B cell (primary cell): ENCODE data around the gene PAPPA. TPM values are rescaled to one million over a fixed set of nuclear protein-coding genes. Genes with fewer than 3 reads are reported as not detected.

Experiments used
- ATAC-seq: fragments of 200-7000 bp; cut with Tn5 transposase; one replicate; pipeline ENCODE4 v1.10.0; 2021; ENCODE audit warnings: low read depth, mild to moderate bottlenecking, moderate number of reproducible peaks, moderate library complexity
- CTCF ChIA-PET: fragments of 350-600 bp; sonication (Branson Sonifier 250); formaldehyde crosslinking; loops from one replicate; lab custom pipeline; 2021; ENCODE audit warnings: antibody characterized with exemption, inconsistent platforms; lab: Charles Lee
- POLR2A ChIA-PET: fragments of 350-600 bp; sonication (Branson Sonifier 250); formaldehyde crosslinking; loops from one replicate; lab custom pipeline; 2021; ENCODE audit warnings: antibody characterized with exemption; lab: Charles Lee
- DNase-seq: peaks from one replicate; pipeline ENCODE4 v3.0.0; 2013
- H2AFZ ChIP-seq: 2 replicates; pipeline ENCODE4 v1.6.1; 2012; ENCODE audit warnings: mild to moderate bottlenecking, low read depth, low read length; ENCODE audit not compliant: insufficient read depth, poor library complexity, severe bottlenecking
- H3K27ac ChIP-seq, 2 donors: 1 replicate in 1 of 2; 2 replicates in 1 of 2; pipeline ENCODE4 v1.5.1; 2012 to 2013; ENCODE audit warnings: low read length in 2 of 2, mild to moderate bottlenecking in 2 of 2, moderate library complexity in 1 of 2
- H3K27me3 ChIP-seq, 4 experiments: fragments of 200-600 bp in 1 of 4; sonication (generic) in 1 of 4; replicated peaks in 1 of 4; 1 replicate in 2 of 4; 2 replicates in 2 of 4; pipeline versions ENCODE4 v1.6.1 to v1.7.0; 2013 to 2016; ENCODE audit warnings: low read length in 3 of 4, mild to moderate bottlenecking in 2 of 4, mixed read lengths in 1 of 4, moderate library complexity in 1 of 4; ENCODE audit not compliant: insufficient read depth in 4 of 4, control insufficient read depth in 3 of 4; ENCODE audit errors: control extremely low read depth in 1 of 4
- H3K36me3 ChIP-seq, 2 experiments: replicated peaks in 1 of 2; 1 replicate in 1 of 2; 2 replicates in 1 of 2; pipeline versions ENCODE4 v1.6.1 to v1.7.1; 2013; ENCODE audit warnings: low read length in 1 of 2; ENCODE audit not compliant: insufficient read depth in 2 of 2, control insufficient read depth in 1 of 2; ENCODE audit errors: control extremely low read depth in 1 of 2, extremely low read depth in 1 of 2
- H3K4me1 ChIP-seq, 2 donors: fragments of 200-600 bp in 1 of 2; sonication (generic) in 1 of 2; 1 replicate in 1 of 2; 2 replicates in 1 of 2; pipeline versions ENCODE4 v1.5.1 to v1.6.1; 2013 to 2017; ENCODE audit warnings: low read length in 2 of 2; ENCODE audit not compliant: control insufficient read depth in 2 of 2, insufficient read depth in 2 of 2
- H3K4me2 ChIP-seq: replicated peaks from 2 replicates; pipeline ENCODE3; 2012; ENCODE audit warnings: mild to moderate bottlenecking, low read depth, low read length; ENCODE audit not compliant: poor library complexity, severe bottlenecking
- H3K4me3 ChIP-seq, 5 experiments: fragments of 200-600 bp in 1 of 5; sonication (generic) in 1 of 5; 1 replicate in 3 of 5; 2 replicates in 2 of 5; pipeline versions ENCODE4 v1.5.1 to v1.7.0; 2011 to 2016; ENCODE audit warnings: low read length in 4 of 5, mild to moderate bottlenecking in 4 of 5, low read depth in 2 of 5, control low read depth in 1 of 5, moderate library complexity in 1 of 5; ENCODE audit not compliant: insufficient read depth in 1 of 5; ENCODE audit errors: control extremely low read depth in 1 of 5, extremely low read depth in 1 of 5
- H3K79me2 ChIP-seq: fragments of 200-600 bp; sonication (generic); one replicate; pipeline ENCODE4 v1.6.0; 2016; ENCODE audit warnings: low read length; ENCODE audit not compliant: control insufficient read depth, insufficient read depth
- H3K9ac ChIP-seq: fragments of 200-600 bp; sonication (generic); 2 replicates; pipeline ENCODE4 v1.6.1; 2017; ENCODE audit warnings: mild to moderate bottlenecking, low read length, moderate library complexity
- H3K9me3 ChIP-seq, 3 donors: one replicate each; pipeline versions ENCODE4 v1.6.1 to v1.7.1; 2013; ENCODE audit warnings: low read length in 2 of 3; ENCODE audit not compliant: control insufficient read depth in 2 of 3, insufficient read depth in 1 of 3; ENCODE audit errors: control extremely low read depth in 1 of 3
- H4K20me1 ChIP-seq: 2 replicates; pipeline ENCODE4 v1.6.0; 2012; ENCODE audit warnings: mild to moderate bottlenecking, low read length; ENCODE audit not compliant: insufficient read depth, control insufficient read depth, poor library complexity, severe bottlenecking
- H3K27ac Mint-ChIP-seq: one replicate; pipeline ENCODE4 v1.8.0; 2021; ENCODE audit warnings: mixed read lengths
- H3K27me3 Mint-ChIP-seq: one replicate; pipeline ENCODE4 v1.8.0; 2021; ENCODE audit warnings: mixed read lengths
- H3K4me1 Mint-ChIP-seq: one replicate; pipeline ENCODE4 v1.8.0; 2021; ENCODE audit warnings: mixed read lengths
- H3K4me3 Mint-ChIP-seq: one replicate; pipeline ENCODE4 v1.8.0; 2021; ENCODE audit warnings: mixed read lengths
- H3K9me3 Mint-ChIP-seq: one replicate; pipeline ENCODE4 v1.8.0; 2022; ENCODE audit warnings: mixed read lengths; ENCODE audit not compliant: insufficient read depth
- CTCF ChIP-seq: fragments of 200-600 bp; IDR thresholded peaks from one replicate; pipeline ENCODE4 v1.8.0; 2022; ENCODE audit warnings: antibody characterized with exemption, mild to moderate bottlenecking
- EZH2 ChIP-seq: IDR thresholded peaks from 2 replicates; pipeline ENCODE4 v1.6.1; 2012; ENCODE audit warnings: borderline replicate concordance, low read depth, mild to moderate bottlenecking, moderate library complexity, low read length; ENCODE audit not compliant: insufficient read depth, poor library complexity, severe bottlenecking
- WGBS: methylation state at CpG from one replicate; pipeline ENCODE4 v1.1.5; 2013; ENCODE audit warnings: missing lambda C conversion rate; ENCODE audit not compliant: insufficient coverage; 5-methylcytosine and 5-hydroxymethylcytosine counted together
- intact Hi-C: fragments of 100-400 bp; cut with micrococcal nuclease; formaldehyde crosslinking; loops from one replicate; pipeline ENCODE4 v1.10.0; 2022
- polyA plus RNA-seq: library from polyadenylated mRNA; depleted of rRNA; stranded (reverse); fragments of >200 nt; gene quantifications from 2 replicates; pipeline ENCODE4 v1.2.3, GENCODE V29; 2012
- total RNA-seq, 2 donors: library from RNA; stranded (reverse); fragments of 120-200 nt in 1 of 2; gene quantifications; 1 replicate in 1 of 2; 2 replicates in 1 of 2; pipeline versions ENCODE4 v1.2.3 to v1.2.4, GENCODE V29; 2013 to 2022

Gene PAPPA
- total and polyA plus RNA-seq, 2 donors (not counting 1 experiment from before 2014, with no cell fraction given) = not detected

GRCh38 chr9:116174347-116174746 is 20.8 kb downstream of the PAPPA start:
- ChIA-PET CTCF (no interaction called here), POLR2A (no interaction called here)
- Histone ChIP-seq H3K27ac (no peak overlapping the region), H3K27me3 (no peaks in the 10 kb centered on the region), H3K79me2 (no peaks in the 10 kb centered on the region), H2AFZ (no peak overlapping the region), H3K9ac (no peak overlapping the region), H3K4me2 (no peak overlapping the region), H3K36me3 (no peaks in the 10 kb centered on the region), H4K20me1 (no peaks in the 10 kb centered on the region), H3K9me3 (no peaks in the 10 kb centered on the region), H3K4me3 (no peak overlapping the region), H3K4me1 (no peaks in the 10 kb centered on the region)
- no peaks in the 10 kb centered on the region for H3K27me3 Mint-ChIP-seq
- intact Hi-C loops = no loop called here
- H3K9me3 Mint-ChIP-seq = no peaks in the 10 kb centered on the region
- H3K4me3 Mint-ChIP-seq = no peak overlapping the region
- no peak for DNase-seq
- no peak for TF ChIP-seq EZH2
- TF ChIP-seq CTCF = no peak
- ATAC-seq = no peak
- no CpG with 5 or more reads among the region's 1 CpG for WGBS
- H3K27ac Mint-ChIP-seq = no peak overlapping the region
- no peaks in the 10 kb centered on the region for H3K4me1 Mint-ChIP-seq

- CTCF ChIA-PET = no interaction called here
- Histone ChIP-seq H3K9me3 (no peaks in the 10 kb centered on the region), H4K20me1 (no peaks in the 10 kb centered on the region), H3K79me2 (no peaks in the 10 kb centered on the region), H3K27me3 (no peaks in the 10 kb centered on the region), H3K9ac (no peak overlapping the region), H3K4me1 (no peaks in the 10 kb centered on the region), H3K4me3 (no peak overlapping the region), H3K4me2 (no peak overlapping the region), H3K27ac (no peak overlapping the region), H2AFZ (no peak overlapping the region), H3K36me3 (no peaks in the 10 kb centered on the region)
- POLR2A ChIA-PET = no interaction called here
- H3K4me3 Mint-ChIP-seq = no peak overlapping the region
- H3K9me3 Mint-ChIP-seq = no peaks in the 10 kb centered on the region
- no peaks in the 10 kb centered on the region for H3K27me3 Mint-ChIP-seq
- no peak overlapping the region for H3K27ac Mint-ChIP-seq
- intact Hi-C loops = no loop called here
- TF ChIP-seq CTCF (no peak), EZH2 (no peak)
- ATAC-seq (no peak), DNase-seq (no peak)
- no peaks in the 10 kb centered on the region for H3K4me1 Mint-ChIP-seq
- no CpG with 5 or more reads among the region's 1 CpG for WGBS
Measured at GRCh38 chr9:116175614-116176013, 22.0 kb downstream of the PAPPA start.
